Caco-2 (cell line): ENCODE measurements around the gene QSOX2. TPM values are rescaled to one million over a fixed set of nuclear protein-coding genes. Genes with fewer than 3 reads are reported as not detected.

Experiments used
- BruUV-seq: library from RNA; stranded (reverse); fragments of 400-500 nt; replicated peaks from 2 replicates; lab custom pipeline; 2021; lab: Mats Ljungman, UMichigan
- CTCF ChIA-PET: fragments of 300-600 bp; sonication (Branson Sonifier 250); formaldehyde crosslinking; loops from one replicate; lab custom pipeline; 2022; ENCODE audit warnings: antibody characterized with exemption; lab: Charles Lee
- POLR2A ChIA-PET: fragments of 300-600 bp; sonication (Branson Sonifier 250); formaldehyde crosslinking; loops from one replicate; lab custom pipeline; 2022; ENCODE audit warnings: antibody characterized with exemption; lab: Charles Lee
- DNase-seq, 2 experiments: peaks; one replicate each; pipeline versions ENCODE4 v3.0.0 to v3.0.0-alpha.2; 2020 to 2022
- H3K27me3 ChIP-seq: replicated peaks from 2 replicates; pipeline ENCODE4 v1.6.0; 2011; ENCODE audit warnings: low read length; ENCODE audit not compliant: control insufficient read depth, insufficient read depth
- H3K36me3 ChIP-seq: 2 replicates; pipeline ENCODE4 v1.5.1; 2011; ENCODE audit warnings: low read length; ENCODE audit not compliant: control insufficient read depth, insufficient read depth
- H3K4me1 ChIP-seq: fragments of 250-450 bp; sonication (Bioruptor Pico); 2 replicates; pipeline ENCODE4 v1.5.1; 2020; ENCODE audit warnings: mild to moderate bottlenecking
- H3K4me3 ChIP-seq: 2 replicates; pipeline ENCODE4 v1.5.1; 2011; ENCODE audit warnings: low read depth, mild to moderate bottlenecking, control low read depth, low read length
- H3K9me3 ChIP-seq: fragments of 250-450 bp; sonication (Bioruptor Pico); 2 replicates; pipeline ENCODE4 v1.5.1; 2020; ENCODE audit warnings: mild to moderate bottlenecking, moderate library complexity
- H3K27ac Mint-ChIP-seq: one replicate; pipeline ENCODE4 v1.8.0; 2022; ENCODE audit warnings: mixed read lengths; ENCODE audit not compliant: unreplicated experiment
- H3K27me3 Mint-ChIP-seq: one replicate; pipeline ENCODE4 v1.8.0; 2022; ENCODE audit warnings: mixed read lengths; ENCODE audit not compliant: insufficient read depth, unreplicated experiment
- H3K36me3 Mint-ChIP-seq: one replicate; pipeline ENCODE4 v1.8.0; 2022; ENCODE audit warnings: mild to moderate bottlenecking, mixed read lengths; ENCODE audit not compliant: insufficient read depth, unreplicated experiment
- H3K4me1 Mint-ChIP-seq: one replicate; pipeline ENCODE4 v1.8.0; 2022; ENCODE audit warnings: low read depth, mixed read lengths; ENCODE audit not compliant: unreplicated experiment
- H3K4me3 Mint-ChIP-seq: one replicate; pipeline ENCODE4 v1.8.0; 2022; ENCODE audit warnings: mild to moderate bottlenecking, moderate library complexity, mixed read lengths; ENCODE audit not compliant: unreplicated experiment
- H3K9me3 Mint-ChIP-seq: one replicate; pipeline ENCODE4 v1.8.0; 2022; ENCODE audit warnings: mixed read lengths; ENCODE audit not compliant: unreplicated experiment
- intact Hi-C: fragments of 100-400 bp; cut with micrococcal nuclease; formaldehyde crosslinking; loops from one replicate; pipeline ENCODE4 v1.10.0; 2022; ENCODE audit not compliant: unreplicated experiment
- total RNA-seq: library from RNA; stranded (reverse); gene quantifications from 2 replicates; pipeline ENCODE4 v1.2.3, GENCODE V29; 2022
- TF ChIP-seq, protein P1 (sequence below), 2 experiments: fragments of 200-600 bp in 1 of 2; IDR thresholded peaks; 1 replicate in 1 of 2; 2 replicates in 1 of 2; pipeline versions ENCODE4 v1.5.1 to v1.8.0; 2011 to 2022; ENCODE audit warnings: antibody characterized with exemption in 1 of 2, control low read depth in 1 of 2, inconsistent platforms in 1 of 2, low read depth in 1 of 2, low read length in 1 of 2, mild to moderate bottlenecking in 1 of 2, moderate library complexity in 1 of 2; ENCODE audit not compliant: insufficient read depth in 1 of 2, severe bottlenecking in 1 of 2, unreplicated experiment in 1 of 2

Gene QSOX2
- total RNA-seq, 1 experiment from 2014 or later, result 29.6 TPM

DNA sequence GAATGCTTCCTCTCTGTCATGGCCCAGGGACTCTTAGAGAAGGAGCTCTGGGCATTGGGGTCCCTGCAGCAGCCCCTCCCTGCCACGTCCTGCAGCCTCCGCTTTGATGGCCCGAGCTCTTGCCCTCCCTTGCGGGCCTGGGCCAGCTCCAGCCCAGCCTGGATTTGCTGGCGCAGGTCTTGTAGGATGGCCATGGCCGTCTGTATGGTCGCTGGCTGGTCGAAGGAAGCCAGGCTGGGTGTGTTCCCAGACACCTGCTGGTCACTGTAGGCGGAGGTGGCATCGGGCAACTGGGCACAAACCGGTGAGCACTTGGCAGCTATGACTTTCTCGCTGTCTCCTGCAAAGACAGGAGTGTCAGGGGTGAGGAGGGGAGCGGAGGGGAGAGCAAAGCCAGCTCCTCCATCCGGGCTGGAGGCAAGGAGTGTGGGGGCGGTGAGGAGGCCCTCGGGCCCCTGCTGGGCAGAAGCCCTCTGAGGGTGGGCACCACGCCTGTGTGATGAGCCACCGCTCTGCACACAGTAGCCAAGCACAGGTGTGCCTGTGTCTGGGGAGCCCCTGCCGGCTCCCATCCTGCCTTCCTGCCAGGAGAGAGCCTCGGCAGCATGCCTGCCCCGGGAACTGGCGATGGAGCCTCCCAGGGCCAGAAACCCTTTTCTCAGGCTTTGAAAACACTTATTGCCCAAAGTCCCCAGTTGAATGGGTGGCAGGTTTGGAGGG is 45.9 kb upstream of the QSOX2 start:
- H3K4me1 Mint-ChIP-seq, result no peaks in the 10 kb centered on the region
- H3K9me3 Mint-ChIP-seq, result no peaks in the 10 kb centered on the region
- POLR2A ChIA-PET, result no interaction called here
- no peak overlapping the region for H3K27ac Mint-ChIP-seq
- CTCF ChIA-PET, result interaction anchor here (0.6 kb wide), 1 partner anchor 32 kb away, joined by 3 read pairs; no protein-coding TSS in a partner anchor
- Histone ChIP-seq H3K4me1 (peaks cover 12% of the 10 kb centered on the region), H3K27me3 (no peaks in the 10 kb centered on the region), H3K36me3 (no peaks in the 10 kb centered on the region), H3K4me3 (no peak overlapping the region), H3K9me3 (no peaks in the 10 kb centered on the region; the same call in 1 of the 2 replicates)
- no peak overlapping the region for H3K4me3 Mint-ChIP-seq
- BruUV-seq, result no TSS peak
- intact Hi-C loops, result no loop called here
- H3K36me3 Mint-ChIP-seq, result no peaks in the 10 kb centered on the region
- no peaks in the 10 kb centered on the region for H3K27me3 Mint-ChIP-seq
- TF ChIP-seq, protein P1, sequence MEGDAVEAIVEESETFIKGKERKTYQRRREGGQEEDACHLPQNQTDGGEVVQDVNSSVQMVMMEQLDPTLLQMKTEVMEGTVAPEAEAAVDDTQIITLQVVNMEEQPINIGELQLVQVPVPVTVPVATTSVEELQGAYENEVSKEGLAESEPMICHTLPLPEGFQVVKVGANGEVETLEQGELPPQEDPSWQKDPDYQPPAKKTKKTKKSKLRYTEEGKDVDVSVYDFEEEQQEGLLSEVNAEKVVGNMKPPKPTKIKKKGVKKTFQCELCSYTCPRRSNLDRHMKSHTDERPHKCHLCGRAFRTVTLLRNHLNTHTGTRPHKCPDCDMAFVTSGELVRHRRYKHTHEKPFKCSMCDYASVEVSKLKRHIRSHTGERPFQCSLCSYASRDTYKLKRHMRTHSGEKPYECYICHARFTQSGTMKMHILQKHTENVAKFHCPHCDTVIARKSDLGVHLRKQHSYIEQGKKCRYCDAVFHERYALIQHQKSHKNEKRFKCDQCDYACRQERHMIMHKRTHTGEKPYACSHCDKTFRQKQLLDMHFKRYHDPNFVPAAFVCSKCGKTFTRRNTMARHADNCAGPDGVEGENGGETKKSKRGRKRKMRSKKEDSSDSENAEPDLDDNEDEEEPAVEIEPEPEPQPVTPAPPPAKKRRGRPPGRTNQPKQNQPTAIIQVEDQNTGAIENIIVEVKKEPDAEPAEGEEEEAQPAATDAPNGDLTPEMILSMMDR (IDR thresholded peaks at IDR 0.05; ENCODE audit: insufficient read depth in 1 of 2, low read depth in 1 of 2, low read length in 1 of 2, severe bottlenecking in 1 of 2, unreplicated experiment in 1 of 2), result no peak
- no peak for DNase-seq

DNA sequence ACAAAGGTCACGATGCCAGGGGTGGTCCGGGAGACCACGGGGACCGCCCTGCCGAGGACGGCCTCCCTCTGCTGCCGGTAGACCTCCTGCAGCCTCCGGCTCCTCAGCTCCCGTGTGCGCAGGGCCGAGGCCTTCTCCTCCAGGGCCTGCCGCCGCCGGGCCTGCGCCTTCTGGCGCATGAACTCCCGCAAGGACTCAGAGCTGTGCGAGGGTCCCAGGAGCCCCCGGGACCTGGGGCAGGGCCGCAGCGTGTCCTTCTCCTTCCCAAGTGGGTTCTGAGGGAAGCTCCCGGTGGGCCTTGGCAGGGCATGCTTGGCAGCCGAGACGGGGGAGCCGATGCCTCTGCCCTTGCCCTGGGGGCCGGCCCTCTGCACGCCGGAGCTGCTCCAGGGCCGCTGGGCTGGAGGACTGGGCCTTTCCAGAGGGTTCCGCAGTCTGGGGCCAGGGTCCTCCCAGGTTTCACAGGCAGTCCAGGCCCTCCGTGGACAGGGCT is 44.9 kb upstream of the QSOX2 start:
- H3K36me3 ChIP-seq, result no peaks in the 10 kb centered on the region
- DNase-seq, result no peak
- ChIA-PET POLR2A (no interaction called here), CTCF (interaction anchor here (0.6 kb wide), 1 partner anchor 31 kb away, joined by 3 read pairs; no protein-coding TSS in a partner anchor)
- H3K27ac Mint-ChIP-seq, result no peak overlapping the region
- BruUV-seq, result no TSS peak
- no peaks in the 10 kb centered on the region for H3K27me3 ChIP-seq
- H3K9me3 Mint-ChIP-seq, result no peaks in the 10 kb centered on the region
- intact Hi-C loops, result no loop called here
- no peak overlapping the region for H3K4me3 ChIP-seq
- peaks cover 7% of the 10 kb centered on the region for H3K4me1 ChIP-seq
- H3K9me3 ChIP-seq, result no peaks in the 10 kb centered on the region; the same call in 1 of the 2 replicates
- no peaks in the 10 kb centered on the region for H3K27me3 Mint-ChIP-seq
- no peaks in the 10 kb centered on the region for H3K36me3 Mint-ChIP-seq
- TF ChIP-seq, protein P1 (IDR thresholded peaks at IDR 0.05; ENCODE audit: insufficient read depth in 1 of 2, low read depth in 1 of 2, low read length in 1 of 2, severe bottlenecking in 1 of 2, unreplicated experiment in 1 of 2), result no peak
- no peak overlapping the region for H3K4me3 Mint-ChIP-seq
- no peaks in the 10 kb centered on the region for H3K4me1 Mint-ChIP-seq

DNA sequence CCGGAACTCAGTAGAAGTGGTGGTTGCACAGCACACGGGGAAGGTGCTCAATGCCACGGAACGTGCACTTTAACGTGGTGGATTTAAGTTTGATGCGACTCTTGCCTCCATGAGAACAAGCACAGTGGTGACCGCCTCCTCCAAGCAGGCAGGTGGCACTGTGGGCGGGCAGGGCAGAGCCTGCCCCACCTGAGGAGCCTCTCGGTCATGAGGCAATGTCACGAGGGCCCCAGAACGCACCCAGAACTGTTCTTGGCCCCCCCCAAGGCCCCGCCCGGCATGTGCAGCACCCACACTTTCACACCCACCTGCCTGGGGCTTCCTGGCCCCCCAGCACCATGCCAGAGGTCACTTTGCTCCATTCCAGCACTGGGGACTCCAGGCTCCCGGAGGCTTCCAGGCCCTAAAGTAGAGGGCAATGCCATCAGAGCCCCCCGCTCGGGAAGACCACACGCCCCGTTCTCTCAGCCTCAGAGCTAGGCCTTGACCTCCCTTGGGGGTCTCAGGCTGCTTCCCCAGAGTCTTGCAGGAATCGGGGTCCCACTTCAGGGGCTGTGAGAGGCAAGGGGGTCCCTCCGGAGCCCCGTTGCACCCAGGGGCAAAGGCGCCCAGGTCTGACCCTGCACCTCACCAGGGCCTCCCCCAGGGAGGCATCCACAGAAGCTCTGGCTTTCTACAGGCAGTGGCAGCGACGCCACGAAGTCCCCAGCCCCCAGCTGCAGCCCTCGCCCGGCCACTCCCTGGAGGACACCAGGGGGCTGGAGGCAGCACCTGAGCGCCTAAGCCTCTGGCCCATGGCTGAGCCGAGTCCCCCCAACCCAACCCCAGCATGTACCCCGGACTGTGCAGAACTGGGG is 44.3 kb upstream of the QSOX2 start:
- POLR2A ChIA-PET, result no interaction called here

More for the DNA sequence above, 44.3 kb upstream of the QSOX2 start:
- BruUV-seq, result no TSS peak
- TF ChIP-seq, protein P1 (IDR thresholded peaks at IDR 0.05; ENCODE audit: insufficient read depth in 1 of 2, low read depth in 1 of 2, low read length in 1 of 2, severe bottlenecking in 1 of 2, unreplicated experiment in 1 of 2), result no peak
- Mint-ChIP-seq H3K4me3 (no peak overlapping the region), H3K4me1 (no peaks in the 10 kb centered on the region), H3K9me3 (no peaks in the 10 kb centered on the region), H3K27me3 (no peaks in the 10 kb centered on the region), H3K27ac (no peak overlapping the region), H3K36me3 (no peaks in the 10 kb centered on the region)
- Histone ChIP-seq H3K27me3 (no peaks in the 10 kb centered on the region), H3K4me1 (no peaks in the 10 kb centered on the region), H3K36me3 (no peaks in the 10 kb centered on the region), H3K4me3 (no peak overlapping the region), H3K9me3 (no peaks in the 10 kb centered on the region; the same call in 1 of the 2 replicates)
- intact Hi-C loops, result no loop called here
- CTCF ChIA-PET, result no interaction called here
- no peak for DNase-seq
